Tibial nerve (tissue), 4 donors: ENCODE measurements around the gene MAP2.

Experiments used
- CTCF ChIP-seq, 5 experiments: fragments of 200-600 bp in 3 of 5; fragments of 450-650 bp in 2 of 5; sonication (generic) in 3 of 5; IDR thresholded peaks; one replicate each; pipeline ENCODE4 v1.5.1; 2016 to 2019; ENCODE audit warnings: antibody characterized with exemption in 5 of 5, mild to moderate bottlenecking in 3 of 5, moderate library complexity in 2 of 5
- EP300 ChIP-seq, 2 donors: sonication (generic); formaldehyde crosslinking; IDR thresholded peaks; one replicate each; pipeline ENCODE4 v1.6.1; 2017; ENCODE audit warnings: antibody characterized with exemption in 2 of 2, mild to moderate bottlenecking in 1 of 2

GRCh38 chr2:209422191-209422754, 1.6 kb upstream of the MAP2 start:
- TF ChIP-seq CTCF (IDR thresholded peaks at IDR 0.05) (no peak), EP300 (IDR thresholded peaks at IDR 0.05) (no peak)
